ENCODE data around the gene SMYD5. TPM values are rescaled to one million over a fixed set of nuclear protein-coding genes. Genes with fewer than 3 reads are reported as not detected.
"Not testable (repeated sequence)": the region's sequence is repeated elsewhere in the genome, so short reads cannot be mapped to it uniquely, and the experiment has no call there.

The SMYD5 gene
- polyA plus RNA-seq, 1 donor: 35.2 TPM

DNA sequence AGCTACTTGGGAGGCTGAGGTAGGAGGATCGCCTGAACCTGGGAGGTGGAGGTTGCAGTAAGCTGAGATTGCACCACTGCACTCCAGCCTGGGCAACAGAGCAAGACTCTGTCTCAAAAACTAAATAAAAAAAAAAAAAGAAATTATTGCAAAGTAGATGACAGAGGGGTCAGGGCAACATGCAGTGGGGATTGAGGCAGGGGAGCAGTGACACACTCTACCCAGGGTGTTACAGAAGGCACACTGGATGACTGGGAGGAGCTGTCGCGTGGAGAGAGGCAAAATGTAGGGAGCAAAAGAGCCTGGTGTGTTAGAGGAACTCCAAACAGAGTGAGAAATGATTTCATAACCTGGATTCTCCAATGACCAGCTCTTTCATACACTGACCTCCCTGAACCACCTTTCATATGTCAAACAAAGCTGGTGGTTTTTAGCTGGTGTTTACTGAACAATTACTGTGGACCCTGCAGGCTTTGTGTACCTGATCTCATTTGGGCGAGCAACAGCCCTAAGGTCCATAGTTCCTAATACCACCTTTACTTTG, 48.1 kb downstream of the SMYD5 start:
- DNase-seq: no peak

DNA sequence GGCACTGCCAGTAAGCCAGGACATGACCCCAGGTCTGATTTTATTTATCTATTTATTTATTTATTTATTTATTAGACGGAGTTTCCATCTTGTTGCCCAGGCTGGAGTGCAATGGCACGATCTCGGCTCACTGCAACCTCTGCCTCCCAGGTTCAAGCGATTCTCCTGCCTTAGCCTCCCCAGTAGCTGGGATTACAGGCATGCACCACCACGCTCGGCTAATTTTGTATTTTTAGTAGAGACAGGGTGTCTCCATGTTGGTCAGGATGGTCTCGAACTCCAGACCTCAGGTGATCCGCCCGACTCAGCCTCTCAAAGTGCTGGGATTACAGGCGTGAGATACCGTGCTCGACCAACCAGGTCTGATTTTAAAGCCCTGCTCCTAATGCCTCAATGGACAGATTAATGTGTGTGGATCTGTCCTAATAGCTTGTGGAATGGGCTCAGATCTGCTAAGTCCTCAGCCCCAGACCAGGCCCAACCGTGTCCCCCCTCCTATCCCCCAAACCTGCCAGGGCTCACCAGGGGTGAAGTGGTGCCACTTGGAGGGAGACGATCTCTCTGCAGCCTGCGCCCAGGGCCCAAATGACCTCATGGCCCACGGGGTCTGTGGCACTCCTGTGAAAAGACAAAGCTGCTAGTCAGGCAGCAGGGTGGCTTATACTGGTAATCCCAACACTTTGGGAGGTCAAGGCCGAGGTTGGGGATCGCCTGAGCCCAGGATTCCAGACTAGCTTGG, 48.8 kb downstream of the SMYD5 start:
- DNase-seq: not testable (repeated sequence)

DNA sequence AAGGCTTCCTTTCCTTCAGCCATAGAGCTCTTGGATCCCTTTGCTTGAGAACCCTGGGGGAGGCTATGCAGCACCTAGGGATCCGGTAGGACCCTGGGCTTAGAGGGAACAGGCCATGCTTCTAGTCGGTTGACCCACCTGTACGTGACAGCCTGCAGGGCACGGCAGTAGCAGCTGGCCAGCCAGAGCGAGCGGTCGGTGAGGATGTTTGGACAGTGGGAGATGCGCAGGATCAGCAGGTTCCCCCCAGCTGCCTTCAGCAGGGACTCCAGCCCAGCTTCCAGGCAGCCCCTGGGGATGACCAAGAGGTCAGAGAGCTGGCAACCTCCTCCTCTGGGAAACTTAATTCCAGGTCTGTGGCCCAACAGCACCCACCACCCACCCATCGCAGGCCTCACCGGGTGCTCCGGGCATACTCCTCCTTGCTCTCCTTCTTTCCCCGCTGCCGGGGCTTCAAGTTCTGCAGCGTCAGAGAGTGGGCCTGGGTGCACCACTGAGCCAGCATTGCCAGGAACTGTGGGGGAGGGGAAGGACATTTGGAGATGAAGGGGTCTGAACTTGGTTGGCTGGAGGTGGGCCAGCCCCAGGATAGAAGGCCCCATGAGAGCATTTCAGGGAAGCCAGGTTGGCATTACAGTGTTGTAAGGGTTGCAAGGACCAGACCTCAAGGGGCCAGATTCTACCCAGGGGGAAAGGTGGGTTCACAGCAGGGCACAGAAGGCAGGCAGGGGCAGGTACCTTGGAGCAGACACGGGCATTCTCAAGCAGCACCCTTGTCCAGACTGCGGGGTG, 49.7 kb downstream of the SMYD5 start:
- no peak for DNase-seq

- no peak for DNase-seq
Measured at GRCh38 chr2:73264332-73264606, 50.2 kb downstream of the SMYD5 start.

DNA sequence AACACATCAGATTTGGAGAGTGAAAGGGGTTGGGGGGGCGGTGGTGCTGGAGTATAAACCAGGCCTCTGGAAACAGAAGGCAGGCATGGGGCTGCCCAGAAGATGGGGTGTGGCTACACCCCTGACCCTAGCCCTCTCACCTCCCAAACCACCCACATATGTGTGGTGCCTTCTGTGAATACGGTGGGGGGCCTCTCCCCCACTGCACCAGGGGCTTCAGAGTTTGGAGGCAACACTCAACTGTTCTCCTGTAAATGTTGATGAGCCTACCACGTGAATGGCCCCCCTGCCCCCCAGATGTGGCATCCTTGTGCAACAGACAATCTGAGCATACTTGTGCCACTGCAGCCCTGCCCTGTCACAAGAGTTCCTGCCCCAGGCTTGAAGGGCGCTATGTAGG, 50.7 kb downstream of the SMYD5 start:
- no peak for DNase-seq

- DNase-seq: no peak
Measured at GRCh38 chr2:73265298-73266060, 51.4 kb downstream of the SMYD5 start.

DNA sequence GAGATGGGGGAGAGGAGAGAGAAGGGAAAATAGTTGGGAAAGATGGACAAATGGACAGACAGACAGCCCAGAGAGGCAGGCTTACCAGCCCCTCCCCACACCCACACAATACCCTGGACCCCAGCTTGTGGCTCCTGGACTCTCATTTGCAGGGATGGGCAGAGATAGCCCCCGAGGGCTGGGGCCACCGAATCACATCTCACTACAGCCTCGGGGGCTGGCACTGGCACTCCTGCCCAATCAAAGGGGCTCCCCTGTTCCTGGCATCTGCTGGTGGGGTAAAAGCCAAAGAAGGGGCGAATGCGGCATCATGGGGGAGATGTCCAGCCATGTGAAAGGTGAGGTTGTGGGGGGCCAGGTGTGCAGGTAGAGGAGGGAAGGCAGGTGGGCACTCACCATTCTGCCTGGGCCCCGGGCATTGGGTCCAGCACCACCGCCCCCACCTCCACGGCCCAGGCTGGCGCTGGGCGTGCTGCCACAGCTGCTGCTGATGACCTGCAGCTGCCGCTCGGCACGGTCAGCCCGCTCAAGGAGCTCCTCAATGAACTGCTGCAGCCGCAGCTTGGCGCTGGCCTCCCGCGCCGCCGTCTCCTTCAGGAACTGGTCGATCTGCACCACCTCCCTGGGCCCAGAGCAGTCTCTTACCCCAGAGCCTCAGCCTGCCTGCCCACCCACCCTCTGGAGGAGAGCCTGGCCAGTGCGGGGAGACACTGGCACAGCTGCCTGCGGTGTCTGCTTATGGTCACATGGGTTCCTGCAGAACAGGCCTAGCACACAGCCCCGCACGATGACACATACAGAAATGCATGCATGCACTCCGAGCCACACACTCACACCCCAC, 52.2 kb downstream of the SMYD5 start:
- no peak for DNase-seq

GRCh38 chr2:73267008-73267407, 53.0 kb downstream of the SMYD5 start:
- DNase-seq: no peak

- DNase-seq: no peak
Measured at GRCh38 chr2:73268366-73268829, 54.4 kb downstream of the SMYD5 start.

GRCh38 chr2:73268830-73269685, 55.0 kb downstream of the SMYD5 start:
- no peak for DNase-seq

- no peak for DNase-seq
Measured at GRCh38 chr2:73269686-73270465, 55.8 kb downstream of the SMYD5 start.

DNA sequence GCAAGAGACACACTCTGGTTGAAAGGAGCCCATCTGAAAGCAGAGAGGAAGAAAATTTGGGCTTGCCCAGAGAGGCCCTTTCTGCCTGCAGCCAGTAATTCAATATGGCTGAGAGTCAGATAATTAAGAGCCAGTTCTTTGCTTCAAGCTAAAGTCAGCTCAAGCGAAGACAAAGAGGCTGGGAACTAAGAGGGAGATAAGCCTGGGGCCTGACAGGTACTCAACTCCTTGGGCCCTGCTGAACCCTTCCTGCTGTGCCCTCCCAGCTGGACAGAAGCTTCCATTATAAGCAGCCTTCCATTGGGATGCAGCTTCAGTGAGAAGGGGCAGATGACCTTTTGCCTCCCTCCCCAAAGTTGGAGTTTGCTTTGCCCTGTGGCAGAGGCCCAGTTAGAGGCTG, 58.2 kb downstream of the SMYD5 start:
- no peak for DNase-seq

Other genes with a start within 250 kb of the SMYD5 start
- gene SFXN5, start 142.5 kb upstream of the SMYD5 start, polyA plus RNA-seq (ENCODE audit: insufficient read length): 6.4 TPM
- gene RAB11FIP5, start 101.3 kb upstream of the SMYD5 start, polyA plus RNA-seq (ENCODE audit: insufficient read length): 18.8 TPM
- gene NOTO, start 11.7 kb upstream of the SMYD5 start, polyA plus RNA-seq (ENCODE audit: insufficient read length): not detected
- gene PRADC1, start 19.0 kb downstream of the SMYD5 start, polyA plus RNA-seq (ENCODE audit: insufficient read length): 33.0 TPM
- 174 TPM for gene CCT7, start 20.1 kb downstream of the SMYD5 start, polyA plus RNA-seq (ENCODE audit: insufficient read length)
- gene FBXO41, start 70.2 kb downstream of the SMYD5 start, polyA plus RNA-seq (ENCODE audit: insufficient read length): 0.23 TPM
- gene EGR4, start 79.3 kb downstream of the SMYD5 start, polyA plus RNA-seq (ENCODE audit: insufficient read length): not detected
- gene ALMS1, start 171.6 kb downstream of the SMYD5 start, polyA plus RNA-seq (ENCODE audit: insufficient read length): 16.6 TPM